COLO668 (cell line): ENCODE results near the gene LY6G6D.
A peak's percentile ranks its signal among the peaks of the same experiment; 100 is the strongest.

Experiments used
- DNase-seq: peaks from one replicate; lab custom pipeline; 2025; ENCODE audit not compliant: unreplicated experiment; lab: John Stamatoyannopoulos, UW

Gene LY6G6D

DNA sequence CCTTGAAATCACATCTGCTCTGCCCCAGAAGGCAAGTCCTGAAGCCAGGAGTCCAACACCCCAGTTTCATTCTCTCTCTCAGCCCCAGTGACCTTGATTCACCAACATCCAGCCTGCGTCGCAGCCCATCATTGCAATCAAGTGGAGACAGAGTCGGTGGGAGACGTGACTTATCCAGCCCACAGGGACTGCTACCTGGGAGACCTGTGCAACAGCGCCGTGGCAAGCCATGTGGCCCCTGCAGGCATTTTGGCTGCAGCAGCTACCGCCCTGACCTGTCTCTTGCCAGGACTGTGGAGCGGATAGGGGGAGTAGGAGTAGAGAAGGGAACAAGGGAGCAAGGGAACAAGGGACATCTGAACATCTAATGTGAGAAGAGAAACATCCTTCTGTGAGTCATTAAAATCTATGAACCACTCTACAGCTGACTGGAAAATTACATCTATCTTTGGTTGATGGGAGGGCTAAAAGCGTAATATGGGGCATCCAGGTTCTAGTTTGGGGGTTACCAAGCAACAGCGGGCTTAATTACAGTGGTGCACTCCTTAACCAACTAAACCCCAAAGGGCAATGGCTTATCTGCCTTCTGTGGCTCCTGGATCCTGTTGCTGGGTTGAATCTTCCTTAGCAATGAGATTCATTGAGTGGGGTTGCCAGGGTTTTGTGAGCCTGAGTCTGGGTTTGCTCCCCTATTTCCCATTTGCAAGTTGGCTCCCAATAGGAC lies 2.5 kb downstream of the LY6G6D start:
- peak; percentile 2 for DNase-seq

DNA sequence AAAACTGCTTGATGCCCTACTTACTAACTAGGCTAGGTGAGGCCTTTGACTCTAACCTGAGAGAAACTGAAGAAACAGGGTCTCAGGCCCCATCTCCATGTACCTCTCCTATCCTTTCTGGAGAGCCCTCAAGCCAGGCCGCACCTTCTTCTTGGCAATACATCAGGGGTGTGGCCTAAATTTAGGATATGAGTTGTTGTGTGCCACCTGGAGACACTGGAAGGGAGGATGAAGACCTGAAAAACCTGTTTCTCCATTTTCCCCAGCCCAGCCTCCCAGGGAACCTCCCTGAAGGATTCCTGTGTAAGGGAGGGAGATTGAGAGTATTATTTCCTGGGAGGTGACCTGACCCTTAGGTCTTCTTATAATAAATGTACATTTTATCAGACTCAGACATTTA lies 3.1 kb downstream of the LY6G6D start:
- peak; percentile 17 for DNase-seq

DNA sequence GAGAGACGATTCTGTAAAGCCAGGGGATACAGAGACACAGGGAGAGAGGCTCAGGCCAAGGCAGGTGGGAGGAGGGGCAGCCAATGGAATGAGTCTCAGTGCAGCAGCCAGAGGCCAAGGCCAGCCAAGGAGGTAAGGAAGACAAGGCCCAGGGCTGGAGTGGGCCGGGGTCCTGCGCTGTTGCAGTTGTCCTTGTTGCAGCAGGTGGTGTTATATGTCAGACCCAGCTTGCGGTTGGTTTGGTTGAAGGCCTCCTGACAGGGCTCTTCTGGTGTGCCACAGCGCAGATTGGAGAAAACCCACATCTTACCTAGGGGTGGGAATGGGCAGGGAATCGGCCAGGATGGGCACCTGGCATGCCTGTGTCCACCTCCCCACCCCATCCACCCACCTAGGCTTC lies 3.9 kb downstream of the LY6G6D start:
- DNase-seq = no peak

DNA sequence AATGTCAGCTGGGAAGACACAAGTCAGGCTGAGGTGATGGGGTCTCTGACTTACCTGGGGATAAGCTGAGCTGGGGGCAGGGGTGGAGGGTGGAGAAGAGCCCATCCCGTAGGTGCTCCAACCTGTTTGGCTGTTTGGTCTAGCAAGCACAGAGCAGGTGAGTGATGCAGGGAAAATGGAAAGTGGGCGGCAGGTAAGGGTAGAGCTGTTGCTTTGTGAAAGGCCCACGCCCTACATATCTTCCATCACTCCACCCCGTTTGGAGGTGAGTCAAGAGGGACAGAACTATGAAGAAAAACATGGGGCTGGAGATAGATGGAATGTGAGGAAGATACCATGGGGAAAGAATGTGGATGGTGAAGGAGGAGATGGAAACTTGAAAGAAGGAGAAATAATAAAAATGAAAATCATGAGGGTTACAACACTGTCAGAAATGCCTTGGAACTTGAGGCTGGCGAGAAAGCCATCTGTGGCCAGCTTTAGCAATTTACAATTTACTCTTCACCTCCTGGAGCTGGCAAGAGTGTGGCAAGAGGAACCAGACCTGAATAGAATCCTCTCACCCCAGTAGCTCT lies 5.1 kb downstream of the LY6G6D start:
- DNase-seq = no peak

DNA sequence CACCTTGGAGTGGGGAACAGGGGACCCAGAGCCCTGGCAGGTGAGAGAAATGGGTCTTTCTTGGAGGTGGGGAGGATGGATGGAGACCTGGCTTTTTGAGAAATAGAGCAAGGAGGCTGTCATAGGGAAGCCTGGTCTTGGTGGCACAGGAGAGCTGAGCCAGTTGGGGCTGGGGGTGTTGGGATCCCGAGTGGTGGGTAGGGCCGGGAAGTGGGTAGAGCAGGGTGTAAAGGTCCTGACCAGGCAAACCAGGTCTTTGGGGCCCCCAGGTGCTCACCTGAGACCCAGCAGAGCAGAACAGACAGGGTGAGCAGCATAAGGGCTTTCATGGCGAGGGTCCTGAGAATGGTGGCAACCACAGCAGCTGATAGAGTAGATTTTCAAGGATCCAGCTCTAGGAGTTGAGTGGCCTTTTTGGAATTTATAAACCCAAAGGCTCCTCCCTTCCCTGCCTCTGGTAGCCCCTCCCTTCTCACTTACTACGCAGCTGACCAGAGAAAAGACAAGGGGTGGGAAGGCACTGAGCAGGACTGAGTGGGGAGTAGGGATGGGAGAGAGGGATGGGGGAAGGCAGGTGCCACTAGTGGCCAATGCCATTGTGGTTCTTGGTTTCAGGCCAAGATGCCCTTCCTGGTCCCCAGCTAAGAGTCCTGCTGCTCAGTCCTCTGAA lies 6.3 kb downstream of the LY6G6D start, which contains the start of gene LY6G6C:
Gene LY6G6C, minus strand, starts transcription at position 396 of the 670 bp plus-strand sequence. Its CDS starts 67 bp downstream, at position 329.
- no peak for DNase-seq

DNA sequence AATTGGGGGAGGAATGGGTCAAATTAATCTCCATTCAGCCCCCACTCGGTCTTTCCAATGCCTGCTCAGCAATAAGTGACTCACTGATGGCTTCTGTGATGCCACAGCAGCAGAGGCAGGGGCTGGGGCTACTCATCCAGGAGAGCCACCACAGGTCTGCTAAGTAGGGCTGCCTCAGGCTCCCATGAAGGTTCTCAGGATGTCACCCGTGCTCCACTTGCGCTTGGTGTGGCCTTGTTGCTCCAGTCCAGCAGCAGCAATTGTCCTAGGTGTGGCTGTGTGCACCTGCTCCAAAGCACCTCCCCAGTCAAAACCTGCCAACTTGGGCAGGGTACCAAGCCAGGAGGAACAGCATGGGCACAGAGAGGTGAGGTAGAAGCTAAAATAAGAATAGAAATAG lies 7.0 kb downstream of the LY6G6D start:
- no peak for DNase-seq

DNA sequence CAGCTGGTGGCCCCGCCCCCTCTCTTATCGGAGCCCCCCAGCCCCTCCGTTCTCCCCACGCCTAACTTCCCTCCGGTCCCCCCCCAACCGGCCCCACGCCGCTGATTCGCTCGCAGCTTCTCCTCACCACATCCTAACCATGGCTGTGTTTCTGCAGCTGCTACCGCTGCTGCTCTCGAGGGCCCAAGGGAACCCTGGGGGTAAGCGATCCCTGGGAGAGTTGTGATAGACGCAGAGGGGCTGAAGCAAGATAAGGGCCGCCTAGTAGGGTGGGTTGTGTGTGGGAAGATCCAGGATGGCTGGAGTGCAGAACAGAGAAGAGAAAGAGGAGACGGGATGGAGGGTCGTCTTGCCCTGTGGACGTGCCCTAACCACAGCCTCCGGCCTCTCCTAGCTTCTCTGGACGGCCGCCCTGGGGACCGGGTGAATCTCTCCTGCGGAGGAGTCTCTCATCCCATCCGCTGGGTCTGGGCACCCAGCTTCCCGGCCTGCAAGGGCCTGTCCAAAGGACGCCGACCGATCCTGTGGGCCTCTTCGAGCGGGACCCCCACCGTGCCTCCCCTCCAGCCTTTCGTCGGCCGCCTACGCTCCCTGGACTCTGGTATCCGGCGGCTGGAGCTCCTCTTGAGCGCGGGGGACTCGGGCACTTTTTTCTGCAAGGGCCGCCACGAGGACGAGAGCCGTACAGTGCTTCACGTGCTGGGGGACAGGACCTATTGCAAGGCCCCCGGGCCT lies 8.3 kb downstream of the LY6G6D start, which contains the start of gene MPIG6B:
Gene MPIG6B, plus strand, starts transcription at position 129 of the 735 bp plus-strand sequence. Its CDS starts 11 bp downstream, at position 140.
- no peak for DNase-seq

DNA sequence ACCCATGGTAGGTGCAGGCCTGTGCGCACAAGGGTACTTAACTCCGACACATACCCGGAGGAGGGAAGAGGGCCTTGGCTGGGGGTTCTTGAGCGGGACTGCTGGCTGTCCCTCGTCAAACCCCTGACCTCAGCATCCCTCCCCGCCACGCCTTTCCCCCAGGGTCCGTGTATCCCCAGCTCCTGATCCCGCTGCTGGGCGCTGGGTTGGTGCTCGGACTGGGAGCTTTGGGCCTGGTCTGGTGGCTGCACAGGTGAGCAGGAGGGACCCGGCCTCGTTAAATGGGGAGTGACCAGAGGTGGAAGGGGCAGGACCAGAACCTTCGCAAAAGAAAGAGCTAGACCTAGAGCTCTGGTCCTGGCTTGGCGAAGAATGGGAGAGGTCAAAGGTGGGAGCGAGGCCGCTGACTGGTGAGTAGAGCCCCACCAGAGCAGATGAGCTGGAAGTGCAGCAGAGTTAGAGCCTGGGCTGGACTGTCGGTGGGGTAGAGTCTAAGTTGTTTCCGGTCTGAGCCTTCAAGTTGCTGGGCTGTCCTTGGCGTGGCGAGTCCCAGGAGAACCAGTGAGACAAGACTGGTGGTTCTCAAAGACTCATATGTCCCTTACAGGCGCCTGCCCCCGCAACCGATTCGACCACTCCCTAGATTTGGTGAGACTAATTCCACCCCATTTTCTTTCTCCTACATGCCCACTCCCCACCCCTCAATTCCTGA lies 9.0 kb downstream of the LY6G6D start:
- no peak for DNase-seq

DNA sequence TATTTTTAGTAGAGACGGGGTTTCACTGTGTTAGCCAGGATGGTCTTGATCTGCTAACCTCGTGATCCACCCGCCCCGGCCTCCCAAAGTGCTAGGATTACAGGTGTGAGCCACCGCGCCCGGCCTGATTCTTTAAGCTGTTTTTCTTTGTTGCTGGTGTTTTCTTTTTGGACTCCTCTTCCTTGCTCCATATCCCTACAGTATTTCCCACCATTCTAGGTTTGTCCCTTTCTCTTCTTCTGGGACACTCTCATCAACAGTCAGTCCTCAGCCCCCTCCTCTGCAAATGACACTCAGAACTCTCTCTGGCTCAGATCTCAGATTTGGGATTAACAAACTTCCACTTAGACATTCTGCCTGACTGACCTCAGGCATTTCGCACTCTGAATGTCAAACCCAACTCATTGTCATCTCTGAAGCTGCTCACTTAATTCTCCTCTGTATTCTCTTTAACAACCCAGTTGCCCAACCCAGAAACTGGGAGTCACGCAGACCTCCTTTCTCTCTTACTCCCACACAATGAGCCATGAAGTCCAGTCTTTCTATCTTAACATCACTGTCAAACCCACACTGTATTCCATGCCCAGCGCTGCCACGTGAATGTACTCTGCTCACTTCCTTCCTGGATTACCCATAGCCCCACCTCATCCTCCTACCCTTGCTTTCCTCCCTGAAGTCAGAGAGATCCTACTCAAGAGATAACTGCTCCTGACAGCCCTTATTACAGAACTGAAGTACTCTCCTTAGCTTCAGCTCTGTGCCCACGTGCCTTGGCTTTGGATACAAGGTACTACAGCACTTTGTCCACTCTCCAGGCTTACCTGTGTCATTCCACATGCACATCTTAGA lies 10.6 kb downstream of the LY6G6D start:
- no peak for DNase-seq

DNA sequence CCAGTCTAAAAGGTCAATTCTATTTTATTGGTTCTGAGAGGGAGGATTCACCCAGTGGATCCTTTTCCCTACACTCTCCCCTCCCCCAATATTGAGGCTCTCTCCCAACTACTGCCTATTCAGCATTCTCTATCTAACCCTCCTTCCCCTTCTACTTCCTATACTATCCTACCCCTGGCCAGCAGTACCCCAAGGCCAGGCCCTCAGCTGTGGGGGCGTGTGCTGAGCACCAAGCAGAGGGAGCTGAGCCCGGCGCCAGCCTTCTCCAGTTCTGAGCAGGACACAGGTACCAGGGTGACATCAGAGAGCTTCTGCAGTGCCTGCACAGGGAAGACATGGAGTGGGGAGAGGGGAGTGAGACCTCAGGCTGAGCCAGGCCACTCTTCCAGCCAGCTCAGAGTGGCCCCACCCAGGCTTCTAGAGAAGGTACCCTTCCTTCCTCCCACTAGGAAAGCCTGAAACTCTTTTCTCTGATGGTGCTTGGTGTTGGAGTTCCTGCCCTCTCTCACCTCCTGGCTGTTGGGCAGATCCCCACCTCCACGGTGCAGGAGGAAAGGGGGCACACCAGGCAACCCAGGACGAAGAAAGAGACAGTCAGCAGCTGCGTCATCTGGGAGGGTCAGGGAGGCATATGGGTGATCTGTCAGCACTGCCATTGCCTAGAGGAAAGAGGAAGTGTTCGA lies 12.0 kb downstream of the LY6G6D start:
- DNase-seq = no peak

DNA sequence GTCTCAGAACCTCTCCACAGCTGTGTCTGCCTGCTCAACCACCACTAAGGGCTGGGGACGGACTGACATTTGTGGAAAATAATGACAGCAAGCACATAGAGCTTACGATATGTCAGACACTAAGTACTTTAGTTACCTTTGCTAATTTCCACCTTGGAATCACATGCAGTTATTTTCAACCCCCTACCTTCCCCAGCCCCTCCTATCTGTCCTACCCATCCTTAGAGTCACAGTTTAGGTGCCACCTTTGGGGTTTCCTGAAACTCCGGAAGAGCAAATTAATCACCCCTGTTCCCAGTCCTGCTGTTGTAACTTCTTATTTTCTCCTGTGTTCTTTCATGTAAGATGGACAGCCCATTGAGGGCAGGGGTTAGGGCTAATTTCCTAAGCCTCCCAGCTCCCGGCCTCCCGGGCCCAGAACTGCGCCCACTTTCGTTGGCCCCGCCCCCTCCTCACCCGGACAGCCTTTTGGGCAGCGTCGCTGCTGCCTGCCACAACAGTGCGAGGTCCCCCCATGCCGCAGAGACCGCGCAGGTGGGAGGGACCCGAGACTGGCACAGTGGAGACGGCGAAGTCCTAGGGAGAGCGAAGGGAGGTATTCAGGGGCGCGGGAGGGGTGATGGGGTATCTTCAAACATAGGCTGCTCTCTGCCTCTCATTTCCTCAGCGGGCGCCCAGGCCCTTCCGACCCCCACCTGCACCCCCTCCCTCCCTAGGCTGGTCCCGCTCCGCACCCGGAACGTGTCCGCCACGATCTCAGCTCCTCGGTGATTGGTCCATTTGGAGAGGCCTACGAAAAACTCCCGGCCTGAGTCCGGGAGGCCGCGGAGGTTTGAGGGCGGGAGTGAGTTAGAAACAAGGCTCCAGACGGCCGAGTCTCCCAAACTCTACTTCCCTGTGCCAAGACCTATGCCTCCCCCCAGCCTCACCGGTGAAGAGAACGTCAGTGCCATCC lies 12.8 kb downstream of the LY6G6D start:
- no peak for DNase-seq

DNA sequence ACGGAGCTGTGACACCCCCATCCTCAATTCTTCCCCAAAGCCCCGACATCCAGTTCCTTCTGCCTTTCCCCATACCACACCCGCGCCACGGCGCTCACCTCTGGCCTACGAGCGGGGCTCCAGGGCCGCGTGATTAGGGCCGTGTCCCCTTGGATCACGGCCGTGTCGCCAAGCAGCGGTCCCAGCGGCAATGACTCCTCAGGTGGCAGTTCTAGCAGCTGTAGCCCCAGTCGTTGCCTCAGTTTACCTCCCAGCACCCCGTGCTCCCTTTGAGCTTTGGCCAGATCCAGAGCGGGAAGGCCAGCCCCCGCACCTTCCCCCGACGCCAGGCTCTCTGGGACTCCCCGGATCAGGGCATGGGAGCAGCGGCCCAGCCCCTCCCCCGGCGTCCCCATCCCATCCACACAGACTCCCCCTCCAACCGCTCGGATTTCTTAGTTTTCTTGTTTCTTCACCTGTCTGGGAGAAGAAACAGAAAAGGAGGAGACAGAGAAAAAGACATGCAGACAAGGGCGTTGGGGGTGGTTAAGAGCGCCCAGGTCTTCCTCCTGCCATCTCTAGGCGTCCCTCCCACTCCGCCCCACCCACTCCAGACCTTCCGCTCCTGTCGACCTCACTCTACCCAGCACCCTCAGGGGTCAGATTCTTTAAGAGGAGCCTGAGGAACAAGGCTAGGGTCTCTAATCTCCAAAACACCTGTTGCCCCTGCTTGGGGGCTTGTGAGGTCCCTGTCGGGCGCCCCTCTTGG lies 13.8 kb downstream of the LY6G6D start, which contains the start of gene DDAH2:
Gene DDAH2, minus strand, starts transcription at position 533 of the 748 bp plus-strand sequence. Its CDS starts 138 bp downstream, at position 395.
- DNase-seq = no peak

DNA sequence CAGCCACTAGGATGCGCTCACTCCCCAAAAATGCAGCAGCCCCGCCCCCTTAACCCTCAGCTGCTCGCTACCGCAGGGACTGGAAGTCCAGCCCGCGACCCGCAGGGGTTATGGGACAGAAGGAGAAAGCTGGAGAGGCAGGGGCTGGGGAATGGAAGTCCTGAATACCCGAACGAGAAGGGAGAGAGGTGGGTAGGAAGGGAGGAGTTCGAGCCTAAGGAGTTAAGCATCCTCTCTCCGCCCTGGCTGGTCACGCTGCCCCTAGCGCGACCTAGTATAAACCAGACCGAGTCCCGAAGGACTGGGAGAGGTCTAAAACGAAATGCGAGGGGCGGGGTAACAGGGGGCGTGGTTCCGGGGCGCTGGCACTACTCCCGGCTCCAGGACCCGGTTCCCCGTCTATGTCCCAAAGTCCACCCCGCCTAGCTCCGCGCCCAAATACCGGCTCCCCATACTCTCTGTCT lies 14.4 kb downstream of the LY6G6D start:
- peak; percentile 32 for DNase-seq

DNA sequence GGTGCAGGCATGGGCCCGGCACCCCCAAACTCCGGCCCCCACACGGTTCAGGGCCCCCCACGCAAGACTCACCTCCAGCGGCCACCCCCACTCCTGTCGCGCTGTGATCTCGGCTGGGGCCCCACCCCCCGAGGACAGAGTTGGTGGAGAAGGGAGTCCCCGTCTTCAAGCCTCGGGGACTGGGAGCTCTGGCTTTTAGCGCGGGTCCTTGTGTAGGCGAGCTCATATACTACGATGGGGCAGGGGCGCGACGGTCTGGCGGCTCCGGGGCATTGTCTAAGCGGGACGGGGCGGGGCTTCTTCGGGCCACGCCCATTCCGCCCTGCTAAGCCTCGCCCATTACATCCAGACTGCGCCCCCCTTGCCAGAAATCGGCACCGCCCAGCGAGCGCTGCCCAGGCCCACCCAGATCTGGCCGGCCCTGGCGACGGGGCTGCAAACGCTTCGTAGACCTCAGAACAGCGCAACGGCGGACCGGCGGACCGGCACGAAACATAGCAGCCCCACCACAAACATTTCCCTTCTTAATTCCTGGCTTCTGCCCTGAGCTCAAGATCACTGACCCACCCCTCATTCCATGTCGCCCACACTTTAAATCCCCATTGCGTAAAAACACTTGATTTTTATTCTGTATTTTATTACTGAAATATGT lies 15.0 kb downstream of the LY6G6D start:
- no peak for DNase-seq

DNA sequence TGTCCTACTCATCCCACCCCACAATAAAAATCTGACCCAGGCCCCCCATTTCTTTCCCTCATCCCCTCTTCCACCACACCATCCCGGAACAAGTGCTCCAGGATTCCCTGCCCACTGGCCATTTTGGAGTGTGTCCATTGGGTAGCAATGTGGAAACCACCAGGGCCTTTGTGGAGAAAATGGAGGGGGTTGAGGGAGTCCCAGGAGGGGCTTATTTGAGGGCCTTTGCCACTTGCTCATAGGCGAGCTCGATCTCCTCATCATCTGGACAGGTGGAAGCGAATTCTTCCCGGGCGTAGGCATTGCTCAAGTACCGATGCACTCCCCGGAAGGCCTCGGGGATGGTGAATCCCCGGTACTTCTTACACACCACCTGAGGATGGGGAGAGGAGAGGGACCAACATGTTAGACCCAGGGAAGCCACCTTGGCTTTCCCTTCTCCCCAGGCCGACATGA lies 15.5 kb downstream of the LY6G6D start:
- DNase-seq = no peak

DNA sequence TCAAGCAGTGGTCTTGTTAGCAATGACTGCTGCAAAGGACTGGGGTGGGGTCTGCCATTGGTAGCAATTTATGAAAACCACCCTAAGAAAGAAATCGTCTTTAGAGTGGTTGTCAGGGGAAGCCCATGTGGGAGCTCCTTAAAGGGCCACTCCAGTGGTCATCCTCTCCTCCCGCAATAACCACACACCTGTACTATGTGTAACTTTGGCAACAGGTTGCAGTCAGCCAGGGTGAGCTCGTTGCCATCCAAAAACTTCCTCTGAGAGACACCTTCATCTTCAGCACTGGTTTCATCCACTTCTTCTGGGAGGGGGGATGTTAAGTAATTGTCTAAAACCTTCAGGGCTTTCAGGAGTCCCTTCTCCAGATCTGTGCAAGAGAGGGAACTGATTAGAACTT lies 16.9 kb downstream of the LY6G6D start:
- no peak for DNase-seq

DNA sequence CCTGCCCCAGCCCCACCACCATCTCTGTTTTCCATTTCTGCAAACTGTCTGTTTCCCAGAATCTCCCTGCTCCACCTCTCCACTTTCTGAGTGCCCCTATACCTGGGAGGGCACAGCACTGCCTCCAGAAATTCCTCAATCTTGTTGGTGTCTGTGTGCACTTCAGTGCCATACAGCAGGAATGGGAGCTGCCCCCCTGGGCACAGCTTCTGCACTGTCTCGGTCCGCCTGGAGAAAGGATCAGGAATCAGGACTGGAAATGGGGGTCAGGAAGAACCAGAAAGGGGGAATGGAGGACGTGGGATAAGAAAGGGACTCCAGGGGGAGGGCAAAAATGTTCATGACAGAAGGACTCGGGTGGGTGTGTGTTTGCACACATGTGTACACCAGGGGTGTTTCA lies 18.6 kb downstream of the LY6G6D start:
- no peak for DNase-seq
